ENCODE data around the gene TP53I11.
A peak's percentile ranks its signal among the peaks of the same experiment; 100 is the strongest.

Gene TP53I11

DNA sequence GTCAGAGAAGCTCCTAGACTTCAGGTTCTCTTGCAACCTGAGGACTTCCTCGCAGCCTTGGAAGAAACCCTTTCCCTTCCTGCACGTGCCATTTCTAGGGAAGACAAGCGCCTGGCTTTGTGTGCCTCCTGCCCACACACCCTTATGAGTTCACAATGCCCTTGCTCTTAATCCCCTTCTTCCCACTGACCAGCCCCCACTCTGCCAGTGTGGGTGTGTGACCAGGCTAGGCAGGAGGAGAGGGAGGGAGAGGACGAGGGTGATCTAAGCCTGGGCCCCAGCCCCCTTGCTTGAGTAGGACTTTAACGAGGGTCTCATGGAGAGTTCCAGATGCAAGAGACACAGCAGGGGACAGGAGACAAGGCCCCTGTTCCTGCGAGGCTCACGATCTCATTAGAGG, 30.2 kb downstream of the TP53I11 start:
- no peaks in the 10 kb centered on the region for H3K9me3 Mint-ChIP-seq
- no peaks in the 10 kb centered on the region for H3K4me1 Mint-ChIP-seq
- H3K27me3 Mint-ChIP-seq: peaks cover 14% of the 10 kb centered on the region
- no peak overlapping the region for H3K4me3 Mint-ChIP-seq
- no peak overlapping the region for H3K27ac Mint-ChIP-seq
- DNase-seq: no peak
- ATAC-seq: no peak

- no peak for DNase-seq
- Mint-ChIP-seq H3K4me1 (no peaks in the 10 kb centered on the region), H3K27ac (no peak overlapping the region), H3K27me3 (peaks cover 18% of the 10 kb centered on the region), H3K9me3 (no peaks in the 10 kb centered on the region), H3K4me3 (no peak overlapping the region)
- no peak for ATAC-seq
Measured at GRCh38 chr11:44917741-44918140, 32.9 kb downstream of the TP53I11 start.

GRCh38 chr11:44916801-44917385, 33.8 kb downstream of the TP53I11 start:
- Mint-ChIP-seq H3K27ac (no peak overlapping the region), H3K4me3 (no peak overlapping the region), H3K4me1 (no peaks in the 10 kb centered on the region), H3K27me3 (peaks cover 18% of the 10 kb centered on the region), H3K9me3 (no peaks in the 10 kb centered on the region)
- no peak for ATAC-seq
- DNase-seq: no peak

DNA sequence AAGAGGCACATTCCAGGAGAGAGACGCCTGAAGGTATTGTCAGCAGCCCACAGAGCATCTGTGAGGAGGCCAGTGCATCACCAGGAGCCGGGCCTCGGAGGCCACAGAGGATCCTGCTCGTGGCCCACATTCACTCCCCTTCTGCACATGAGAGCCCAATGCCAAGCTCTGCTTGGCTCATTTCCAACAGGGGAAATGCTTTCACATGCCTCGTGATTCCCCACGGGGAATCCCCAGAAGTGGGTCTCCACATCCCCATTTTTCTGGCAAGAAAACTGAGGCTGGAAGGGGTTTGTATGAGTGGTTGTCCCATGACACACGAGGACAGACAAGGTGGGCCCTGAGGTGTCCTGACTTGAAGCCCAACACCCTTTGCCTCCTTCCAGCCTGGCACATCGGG, 34.4 kb downstream of the TP53I11 start:
- ATAC-seq: no peak
- Mint-ChIP-seq H3K4me1 (peaks cover under 1% of the 10 kb centered on the region), H3K9me3 (no peaks in the 10 kb centered on the region), H3K27me3 (peaks cover 18% of the 10 kb centered on the region), H3K4me3 (no peak overlapping the region), H3K27ac (no peak overlapping the region)
- no peak for DNase-seq

GRCh38 chr11:44915621-44916020, 35.1 kb downstream of the TP53I11 start:
- Mint-ChIP-seq H3K9me3 (no peaks in the 10 kb centered on the region), H3K4me1 (peaks cover 7% of the 10 kb centered on the region), H3K27me3 (peaks cover 18% of the 10 kb centered on the region), H3K27ac (peak overlapping the region in 1 of 2 donors; percentile 59), H3K4me3 (no peak overlapping the region)
- DNase-seq (no peak), ATAC-seq (no peak)

GRCh38 chr11:44915004-44915403, 35.7 kb downstream of the TP53I11 start:
- Mint-ChIP-seq H3K27ac (no peak overlapping the region), H3K9me3 (no peaks in the 10 kb centered on the region), H3K4me3 (no peak overlapping the region), H3K27me3 (peaks cover 18% of the 10 kb centered on the region), H3K4me1 (peaks cover 7% of the 10 kb centered on the region)
- DNase-seq (no peak), ATAC-seq (no peak)

DNA sequence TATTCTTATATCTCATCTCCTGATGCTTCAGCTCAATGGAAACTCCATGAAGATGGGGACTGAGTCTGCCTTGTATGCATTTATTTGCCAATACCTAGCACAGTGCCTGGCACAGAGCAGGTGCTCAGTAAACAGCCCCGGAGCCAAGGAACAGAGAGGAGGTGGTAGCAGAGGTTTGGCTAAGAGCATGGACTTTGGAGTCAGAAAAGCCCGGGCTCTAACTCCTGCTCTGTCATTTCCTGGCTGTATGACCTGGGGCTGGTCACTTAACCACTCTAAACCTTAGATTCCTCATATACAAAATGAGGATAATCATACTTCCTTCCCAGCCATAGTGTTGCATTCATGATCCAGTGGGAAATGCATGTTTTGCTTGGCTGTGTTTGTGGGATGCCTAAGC, 36.6 kb downstream of the TP53I11 start:
- no peaks in the 10 kb centered on the region for H3K9me3 Mint-ChIP-seq
- H3K27me3 Mint-ChIP-seq: peaks cover 18% of the 10 kb centered on the region
- no peak overlapping the region for H3K4me3 Mint-ChIP-seq
- H3K27ac Mint-ChIP-seq: no peak overlapping the region
- DNase-seq: no peak
- peaks cover 7% of the 10 kb centered on the region for H3K4me1 Mint-ChIP-seq
- no peak for ATAC-seq

DNA sequence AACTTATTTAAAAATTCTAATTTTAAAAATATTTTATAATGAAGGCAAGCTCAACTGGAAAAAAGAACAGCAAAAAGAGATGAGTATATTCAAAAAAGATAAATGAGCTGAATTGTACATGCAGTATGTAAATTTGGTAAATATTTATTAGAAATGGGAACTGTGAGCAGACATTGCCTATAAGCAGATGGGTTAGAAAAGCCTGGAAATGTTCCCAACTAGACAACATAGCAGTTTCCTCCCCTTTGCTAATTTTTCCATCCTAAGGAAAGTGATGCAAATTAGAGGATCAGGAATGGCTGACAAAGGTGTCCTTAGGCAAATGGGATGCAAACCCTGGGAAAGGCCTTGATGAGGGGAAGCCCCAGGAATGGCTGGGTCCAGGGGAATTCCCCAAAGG, 37.2 kb downstream of the TP53I11 start:
- peaks cover 7% of the 10 kb centered on the region for H3K4me1 Mint-ChIP-seq

DNA sequence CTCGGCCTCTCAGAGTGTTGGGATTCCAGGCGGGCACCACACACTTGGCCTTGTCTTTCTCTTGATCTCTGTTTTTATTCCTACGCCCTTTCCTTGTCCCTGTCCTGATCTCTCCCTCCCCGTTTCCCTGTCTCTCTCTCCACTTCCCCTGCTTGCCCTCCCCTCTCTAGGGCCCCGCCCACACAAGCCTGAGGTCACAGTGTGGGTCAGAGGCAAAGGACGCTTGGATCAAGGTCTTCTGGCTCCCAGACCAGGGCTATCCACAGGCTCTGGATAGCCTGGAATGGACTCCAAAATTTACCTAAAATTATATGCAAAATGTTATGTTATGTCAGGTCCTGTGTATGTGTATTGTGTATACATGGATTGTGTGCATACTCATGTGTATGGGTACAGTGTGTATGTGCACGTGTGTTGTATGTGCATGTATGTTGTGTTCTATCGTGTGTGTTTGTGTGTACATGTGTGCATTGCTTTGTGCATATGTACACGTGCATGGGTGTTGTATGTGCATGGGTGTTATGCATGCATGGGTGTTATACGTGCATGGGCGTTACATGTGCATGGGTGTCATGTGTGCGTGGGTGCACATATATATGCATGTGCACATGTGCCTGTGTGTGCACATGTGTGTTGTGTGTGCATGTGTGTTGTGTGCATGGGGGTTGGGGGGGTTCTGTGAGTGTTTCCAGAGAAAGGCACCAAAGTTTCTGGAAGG, 38.3 kb downstream of the TP53I11 start:
- H3K9me3 Mint-ChIP-seq: no peaks in the 10 kb centered on the region
- H3K27ac Mint-ChIP-seq: no peak overlapping the region
- no peak overlapping the region for H3K4me3 Mint-ChIP-seq
- no peak for ATAC-seq
- no peak for DNase-seq
- H3K4me1 Mint-ChIP-seq: peaks cover 7% of the 10 kb centered on the region
- peaks cover 18% of the 10 kb centered on the region for H3K27me3 Mint-ChIP-seq

More for the DNA sequence above, 37.2 kb downstream of the TP53I11 start:
- no peak overlapping the region for H3K4me3 Mint-ChIP-seq
- ATAC-seq (no peak), DNase-seq (no peak)
- H3K9me3 Mint-ChIP-seq: no peaks in the 10 kb centered on the region
- peaks cover 18% of the 10 kb centered on the region for H3K27me3 Mint-ChIP-seq
- H3K27ac Mint-ChIP-seq: no peak overlapping the region

DNA sequence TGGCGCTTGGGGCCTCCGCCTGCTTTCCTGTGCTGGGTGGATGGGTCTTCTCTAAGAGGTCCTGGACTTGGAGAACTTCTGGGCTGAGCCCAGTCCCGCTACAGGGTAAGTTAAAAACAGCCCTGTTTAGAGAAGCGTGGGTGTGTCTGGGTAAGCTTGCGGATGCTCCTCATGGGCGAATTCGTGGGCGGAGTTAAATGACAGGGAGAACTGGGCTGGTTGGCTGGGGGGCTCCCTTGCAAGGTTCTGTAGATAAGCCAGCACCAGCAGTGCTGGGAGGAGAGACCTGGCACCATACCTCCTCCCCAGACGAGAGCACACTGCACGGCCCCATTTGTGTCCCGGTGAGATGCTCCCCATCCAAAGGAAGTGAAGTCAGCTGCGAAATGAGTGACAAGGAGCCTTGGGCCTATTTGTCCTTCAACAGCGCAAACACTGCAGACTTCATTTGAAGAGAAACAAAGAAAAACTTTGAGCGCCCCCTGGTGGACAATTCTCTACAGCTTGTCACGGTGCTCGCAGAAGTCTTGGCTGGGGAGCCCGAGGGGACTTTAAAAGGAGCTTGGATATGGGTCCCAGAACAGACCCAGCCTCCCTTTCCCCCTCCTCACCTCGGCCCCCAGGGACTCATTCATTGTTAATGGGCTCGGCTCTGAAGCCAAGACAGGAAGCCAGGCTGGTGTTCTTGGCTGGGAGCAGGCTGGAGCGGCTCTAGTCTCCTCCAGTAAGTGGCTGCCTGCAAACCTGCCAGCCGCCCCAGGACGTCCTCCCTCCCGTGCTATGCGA, 39.5 kb downstream of the TP53I11 start:
- no peak overlapping the region for H3K4me3 Mint-ChIP-seq
- no peak overlapping the region for H3K27ac Mint-ChIP-seq
- ATAC-seq (peak; percentile 83), DNase-seq (peak; percentile 72 to 78)
- peaks cover 7% of the 10 kb centered on the region for H3K4me1 Mint-ChIP-seq
- no peaks in the 10 kb centered on the region for H3K9me3 Mint-ChIP-seq
- peaks cover 11% of the 10 kb centered on the region for H3K27me3 Mint-ChIP-seq

DNA sequence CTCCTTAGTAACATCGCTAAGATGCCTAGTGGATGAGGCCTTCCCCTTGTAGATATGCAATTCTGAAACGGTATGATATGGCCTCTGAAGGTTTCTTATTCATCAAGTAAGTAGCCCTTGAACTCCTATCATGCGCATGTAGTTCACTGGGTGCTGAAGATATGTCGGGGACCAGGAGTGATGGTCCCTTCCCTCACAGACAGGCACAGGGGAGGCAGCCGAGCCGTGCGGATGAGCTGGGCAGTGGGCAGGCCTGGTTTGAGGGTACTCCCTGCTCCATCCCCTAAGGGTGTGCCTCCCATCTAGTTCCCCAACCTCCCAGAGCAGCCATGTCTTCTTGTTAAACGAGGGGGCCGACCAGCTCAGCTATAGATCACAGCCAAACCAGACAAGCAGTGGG, 40.1 kb downstream of the TP53I11 start:
- ATAC-seq (no peak), DNase-seq (no peak)
- Mint-ChIP-seq H3K4me1 (peaks cover 7% of the 10 kb centered on the region), H3K27me3 (peaks cover 6% of the 10 kb centered on the region), H3K9me3 (no peaks in the 10 kb centered on the region), H3K27ac (no peak overlapping the region), H3K4me3 (no peak overlapping the region)

DNA sequence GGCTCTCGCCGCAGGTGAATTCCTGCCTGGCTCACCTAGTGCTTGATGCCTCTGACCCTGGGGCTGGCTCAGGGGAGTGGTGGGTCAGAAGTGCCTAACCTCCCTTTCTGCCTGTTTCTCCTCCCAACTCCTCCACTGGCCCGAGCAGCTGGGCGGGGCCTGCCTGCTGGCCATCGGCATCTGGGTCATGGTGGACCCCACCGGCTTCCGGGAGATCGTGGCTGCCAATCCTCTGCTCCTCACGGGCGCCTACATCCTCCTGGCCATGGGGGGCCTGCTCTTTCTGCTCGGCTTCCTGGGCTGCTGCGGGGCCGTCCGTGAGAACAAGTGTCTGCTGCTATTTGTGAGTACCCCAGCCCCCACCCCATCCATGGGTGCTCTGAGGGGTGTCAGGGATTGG, 41.1 kb downstream of the TP53I11 start:
- DNase-seq: no peak
- peaks cover 7% of the 10 kb centered on the region for H3K4me1 Mint-ChIP-seq
- no peak overlapping the region for H3K4me3 Mint-ChIP-seq
- ATAC-seq: no peak
- no peak overlapping the region for H3K27ac Mint-ChIP-seq
- no peaks in the 10 kb centered on the region for H3K27me3 Mint-ChIP-seq
- H3K9me3 Mint-ChIP-seq: no peaks in the 10 kb centered on the region

- H3K27ac Mint-ChIP-seq: no peak overlapping the region
Measured at GRCh38 chr11:44906649-44907048, 44.0 kb downstream of the TP53I11 start.

DNA sequence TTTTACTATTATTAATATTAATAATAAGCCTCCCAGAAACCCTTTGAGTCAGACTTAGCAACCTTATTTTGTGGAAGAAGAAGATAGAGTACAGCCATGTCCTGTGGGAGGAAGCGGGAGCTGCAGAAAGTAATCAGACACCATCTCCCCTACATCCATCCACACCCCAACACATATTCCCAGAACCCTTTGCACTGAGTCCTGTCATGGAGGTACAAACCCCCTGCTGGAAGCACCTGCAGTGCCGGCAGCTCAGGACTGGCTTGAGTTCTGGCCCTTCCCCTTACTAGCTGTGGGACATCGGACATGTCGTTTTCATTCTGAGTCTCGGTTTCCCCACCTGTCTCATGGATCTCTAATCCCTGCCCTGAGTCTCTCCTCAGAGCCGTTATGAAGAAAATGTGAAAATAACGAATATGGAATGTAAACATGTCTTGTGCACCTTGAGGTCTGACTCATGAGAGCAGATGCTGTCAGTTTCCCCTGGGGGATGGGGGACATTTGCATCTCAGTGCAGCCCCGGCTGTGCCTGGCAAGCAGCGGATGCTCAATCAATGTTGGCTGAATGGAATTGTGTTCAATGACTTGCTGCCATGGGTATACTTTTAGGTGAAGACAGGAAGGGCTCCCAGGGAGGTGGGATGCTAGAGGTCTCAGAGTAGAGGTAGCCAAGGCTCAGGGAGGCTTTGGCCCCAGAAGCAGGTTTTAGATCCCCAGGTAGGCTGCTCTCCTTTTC, 45.4 kb downstream of the TP53I11 start:
- Mint-ChIP-seq H3K27ac (no peak overlapping the region), H3K4me3 (no peak overlapping the region), H3K9me3 (no peaks in the 10 kb centered on the region), H3K27me3 (no peaks in the 10 kb centered on the region), H3K4me1 (no peaks in the 10 kb centered on the region)
- ATAC-seq (no peak), DNase-seq (no peak)

More at GRCh38 chr11:44906649-44907048, 44.0 kb downstream of the TP53I11 start:
- no peak for DNase-seq
- Mint-ChIP-seq H3K9me3 (no peaks in the 10 kb centered on the region), H3K4me3 (no peak overlapping the region), H3K27me3 (no peaks in the 10 kb centered on the region), H3K4me1 (peaks cover 7% of the 10 kb centered on the region)
- no peak for ATAC-seq

GRCh38 chr11:44904261-44905020, 46.2 kb downstream of the TP53I11 start:
- H3K9me3 Mint-ChIP-seq: no peaks in the 10 kb centered on the region
- no peak overlapping the region for H3K4me3 Mint-ChIP-seq
- H3K27me3 Mint-ChIP-seq: no peaks in the 10 kb centered on the region
- no peaks in the 10 kb centered on the region for H3K4me1 Mint-ChIP-seq
- ATAC-seq (no peak), DNase-seq (no peak)
- no peak overlapping the region for H3K27ac Mint-ChIP-seq

Data from stimulated activated naive CD8-positive, alpha-beta T cell treated with anti-CD3 and anti-CD28 coated beads, Interleukin-15, amount 100 ng/mL, for 72 hours (primary cell).